K562 (cell line): ENCODE measurements around the gene LST1. TPM values are rescaled to one million over a fixed set of nuclear protein-coding genes. Genes with fewer than 3 reads are reported as not detected.

ENCODE experiments used
- BACH1 ChIP-seq: fragments of 200-800 bp; sonication (Bioruptor generic); IDR thresholded peaks from 2 replicates; pipeline ENCODE4 v1.6.1; 2016; ENCODE audit warnings: missing genetic modification characterization, missing compliant biosample characterization
- CEBPB ChIP-seq: fragments of 450-650 bp; IDR thresholded peaks from 2 replicates; pipeline ENCODE4 v1.6.1; 2016; ENCODE audit warnings: missing genetic modification characterization, missing compliant biosample characterization
- ELF2 ChIP-seq: fragments of 250-450 bp; sonication (Bioruptor Pico); IDR thresholded peaks from 2 replicates; pipeline ENCODE4 v1.5.0; 2021; ENCODE audit warnings: mild to moderate bottlenecking
- HDAC8 ChIP-seq: fragments of 450-650 bp; IDR thresholded peaks from 2 replicates; pipeline ENCODE4 v1.6.1; 2016; ENCODE audit warnings: mild to moderate bottlenecking, missing genetic modification characterization, moderate library complexity, missing compliant biosample characterization
- HNRNPH1 ChIP-seq: fragments of 200-400 bp; formaldehyde crosslinking; optimal IDR thresholded peaks from 2 replicates; pipeline ENCODE3; 2017; ENCODE audit warnings: low read depth, mild to moderate bottlenecking, low read length, moderate library complexity
- MTA3 ChIP-seq: fragments of 450-650 bp; formaldehyde crosslinking; IDR thresholded peaks from 2 replicates; pipeline ENCODE4 v1.6.1; 2017; ENCODE audit warnings: mild to moderate bottlenecking, borderline replicate concordance
- NCOA6 ChIP-seq: fragments of 450-650 bp; IDR thresholded peaks from 2 replicates; pipeline ENCODE4 v1.6.1; 2017; ENCODE audit warnings: mild to moderate bottlenecking
- TRIM28 ChIP-seq: fragments of 450-650 bp; IDR thresholded peaks from 2 replicates; pipeline ENCODE4 v1.6.1; 2017
- ZFP1 ChIP-seq: fragments of 450-650 bp; formaldehyde crosslinking; IDR thresholded peaks from 2 replicates; pipeline ENCODE4 v1.4.0; 2020; ENCODE audit warnings: mild to moderate bottlenecking, mixed read lengths
- ZFPM2 ChIP-seq: fragments of 250-450 bp; sonication (Bioruptor Pico); IDR thresholded peaks from 2 replicates; pipeline ENCODE4 v1.5.1; 2022; ENCODE audit warnings: mild to moderate bottlenecking
- ZNF280A ChIP-seq: fragments of 450-650 bp; IDR thresholded peaks from 2 replicates; pipeline ENCODE4 v1.6.1; 2018; ENCODE audit warnings: mild to moderate bottlenecking, low read depth; ENCODE audit not compliant: partially characterized antibody
- ZNF282 ChIP-seq: sonication (generic); formaldehyde crosslinking; IDR thresholded peaks from 2 replicates; pipeline ENCODE4 v1.8.1; 2023; ENCODE audit warnings: missing genetic modification reagents
- ZNF316 ChIP-seq: fragments of 450-650 bp; IDR thresholded peaks from 2 replicates; pipeline ENCODE4 v1.6.1; 2016
- ZNF384 ChIP-seq: IDR thresholded peaks from 2 replicates; pipeline ENCODE4 v1.6.1; 2012; ENCODE audit warnings: low read depth, low read length, improper control_type of control experiment
- ZNF609 ChIP-seq: sonication (generic); formaldehyde crosslinking; IDR thresholded peaks from 2 replicates; pipeline ENCODE4 v1.8.1; 2023; ENCODE audit warnings: missing genetic modification reagents, mild to moderate bottlenecking, borderline replicate concordance
- ZNF740 ChIP-seq, 3 experiments: fragments of 200-800 bp in 1 of 3; sonication (Bioruptor generic) in 1 of 3; sonication (generic) in 1 of 3; formaldehyde crosslinking in 1 of 3; IDR thresholded peaks; 2 replicates each; pipeline versions ENCODE4 v1.6.1 to v1.8.0; 2016 to 2022; ENCODE audit warnings: mild to moderate bottlenecking in 2 of 3, missing compliant biosample characterization in 2 of 3, missing genetic modification characterization in 2 of 3, missing genetic modification reagents in 1 of 3
- ZNF780A ChIP-seq: fragments of 250-450 bp; sonication (Bioruptor Pico); IDR thresholded peaks from 2 replicates; pipeline ENCODE4 v1.5.0; 2021; ENCODE audit warnings: mild to moderate bottlenecking
- polyA plus RNA-seq, 8 experiments: library from polyadenylated mRNA; depleted of rRNA in 4 of 8; stranded (reverse) in 5 of 8; unstranded in 3 of 8; fragments of >200 nt; fragmentation: Nextera tagmentation in 2 of 8; fragmentation: Illumina TruSeq in 1 of 8; extraction: Ambion mirVana in 2 of 8; extraction: Trizol in 1 of 8; gene quantifications; 2 replicates each; pipeline versions ENCODE4 v1.2.1 to v1.2.3, GENCODE V29; 2011 to 2014; ENCODE audit warnings: inconsistent platforms in 1 of 8, missing spikeins in 1 of 8
- total RNA-seq, 7 experiments: library from RNA; depleted of rRNA in 6 of 7; stranded (reverse); fragments of >200 nt in 6 of 7; fragmentation: Illumina TruSeq in 2 of 7; extraction: Trizol in 2 of 7; gene quantifications; 2 replicates each; pipeline versions ENCODE4 v1.2.1 to v1.2.3, GENCODE V29; 2011 to 2021; ENCODE audit warnings: low replicate concordance in 1 of 7

Gene LST1
- total and polyA plus RNA-seq, 9 of the 15 experiments (the other 6 are each of a cell fraction or from before 2014, with no cell fraction given) = 0.82 to 7.8 (median 1.7) TPM

- TF ChIP-seq ZNF280A (no peak), ELF2 (peak; percentile 82; the same call in 1 of the 2 replicates), TRIM28 (peak; percentile 62), HDAC8 (tag) (no peak), ZNF609 (peak; percentile 89; the same call in 1 of the 2 replicates), CEBPB (no peak), ZNF740 (CRISPR knock-in tag; IDR thresholded peaks at IDR 0.05) (peak; percentile 11; the same call in 1 of the 2 replicates), ZNF740 (tag; IDR thresholded peaks at IDR 0.05) (peak in 1 of 2 experiments; percentile 30; a peak in 1 of 4 replicates), ZNF384 (no peak), ZNF780A (CRISPR knock-in tag) (no peak), MTA3 (peak; percentile 93), ZFPM2 (CRISPR knock-in tag) (no peak), ZFP1 (CRISPR knock-in tag) (peak; percentile 45; the same call in 1 of the 2 replicates), ZNF282 (CRISPR knock-in tag) (no peak), BACH1 (tag) (no peak), HNRNPH1 (no peak), NCOA6 (no peak; the same call in 1 of the 2 replicates), ZNF316 (peak; percentile 73)
These were observed 44.2 kb upstream of the LST1 start, which contains the start of gene DDX39B (continued) for GRCh38 chr6:31541658-31542521.
